ENCODE data around the gene SPON1. TPM values are rescaled to one million over a fixed set of nuclear protein-coding genes. Genes with fewer than 3 reads are reported as not detected.

Gene SPON1
- total RNA-seq, 1 donor from 2014 or later: 13.2 TPM

DNA sequence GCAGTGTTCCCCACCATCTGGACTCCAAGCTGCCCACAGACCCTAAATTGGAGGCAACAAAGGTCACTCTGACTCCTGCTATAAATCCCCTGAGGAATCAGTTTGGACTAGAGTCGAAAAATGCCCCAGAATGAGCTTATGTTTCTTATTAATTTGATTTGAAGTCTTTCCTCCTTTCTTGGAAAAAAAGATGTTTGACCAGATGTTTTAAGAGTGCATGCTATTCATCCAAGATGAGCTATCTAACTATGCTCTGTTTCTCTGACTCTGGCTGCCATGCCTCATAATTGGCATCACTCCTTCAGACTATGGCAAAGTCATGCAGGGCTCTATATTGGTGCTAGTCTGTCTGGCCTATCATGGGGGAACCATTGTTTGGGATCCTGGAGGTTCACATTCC, 174.0 kb downstream of the SPON1 start:
- Mint-ChIP-seq H3K4me3 (no peak overlapping the region), H3K36me3 (ENCODE audit: low read depth) (no peaks in the 10 kb centered on the region), H3K27me3 (ENCODE audit: low read depth) (no peaks in the 10 kb centered on the region), H3K27ac (ENCODE audit: unreplicated experiment) (no peak overlapping the region), H3K4me1 (no peaks in the 10 kb centered on the region), H3K9me3 (no peaks in the 10 kb centered on the region)
- no peak for DNase-seq (ENCODE audit: low read depth, low spot score)
- TF ChIP-seq, protein P1, sequence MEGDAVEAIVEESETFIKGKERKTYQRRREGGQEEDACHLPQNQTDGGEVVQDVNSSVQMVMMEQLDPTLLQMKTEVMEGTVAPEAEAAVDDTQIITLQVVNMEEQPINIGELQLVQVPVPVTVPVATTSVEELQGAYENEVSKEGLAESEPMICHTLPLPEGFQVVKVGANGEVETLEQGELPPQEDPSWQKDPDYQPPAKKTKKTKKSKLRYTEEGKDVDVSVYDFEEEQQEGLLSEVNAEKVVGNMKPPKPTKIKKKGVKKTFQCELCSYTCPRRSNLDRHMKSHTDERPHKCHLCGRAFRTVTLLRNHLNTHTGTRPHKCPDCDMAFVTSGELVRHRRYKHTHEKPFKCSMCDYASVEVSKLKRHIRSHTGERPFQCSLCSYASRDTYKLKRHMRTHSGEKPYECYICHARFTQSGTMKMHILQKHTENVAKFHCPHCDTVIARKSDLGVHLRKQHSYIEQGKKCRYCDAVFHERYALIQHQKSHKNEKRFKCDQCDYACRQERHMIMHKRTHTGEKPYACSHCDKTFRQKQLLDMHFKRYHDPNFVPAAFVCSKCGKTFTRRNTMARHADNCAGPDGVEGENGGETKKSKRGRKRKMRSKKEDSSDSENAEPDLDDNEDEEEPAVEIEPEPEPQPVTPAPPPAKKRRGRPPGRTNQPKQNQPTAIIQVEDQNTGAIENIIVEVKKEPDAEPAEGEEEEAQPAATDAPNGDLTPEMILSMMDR (conservative IDR thresholded peaks at IDR 0.05): no peak

DNA sequence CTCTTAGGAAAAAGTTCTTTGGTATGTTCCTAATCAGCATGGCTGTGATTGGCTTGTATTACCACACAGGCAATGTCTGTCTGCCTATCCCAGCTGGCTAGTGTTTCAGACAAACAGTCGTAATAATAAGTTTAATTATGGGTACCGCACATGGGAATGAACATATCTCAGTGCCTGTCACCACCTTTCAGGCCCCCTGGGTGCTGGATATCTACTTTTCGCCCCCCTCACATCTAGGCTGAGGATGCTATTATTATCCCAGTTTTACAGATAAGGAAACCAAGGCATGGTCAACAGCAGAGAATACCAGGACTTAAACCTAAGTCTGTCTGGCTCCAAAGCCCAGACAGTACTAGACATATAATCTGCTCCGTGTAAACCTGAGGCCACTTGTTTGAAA, 174.8 kb downstream of the SPON1 start:
- H3K9me3 Mint-ChIP-seq: no peaks in the 10 kb centered on the region
- DNase-seq (ENCODE audit: low read depth, low spot score): no peak
- no peaks in the 10 kb centered on the region for H3K4me1 Mint-ChIP-seq
- H3K27me3 Mint-ChIP-seq (ENCODE audit: low read depth): no peaks in the 10 kb centered on the region
- H3K27ac Mint-ChIP-seq (ENCODE audit: unreplicated experiment): no peak overlapping the region
- no peak overlapping the region for H3K4me3 Mint-ChIP-seq
- H3K36me3 Mint-ChIP-seq (ENCODE audit: low read depth): no peaks in the 10 kb centered on the region
- TF ChIP-seq, protein P1 (conservative IDR thresholded peaks at IDR 0.05): no peak

DNA sequence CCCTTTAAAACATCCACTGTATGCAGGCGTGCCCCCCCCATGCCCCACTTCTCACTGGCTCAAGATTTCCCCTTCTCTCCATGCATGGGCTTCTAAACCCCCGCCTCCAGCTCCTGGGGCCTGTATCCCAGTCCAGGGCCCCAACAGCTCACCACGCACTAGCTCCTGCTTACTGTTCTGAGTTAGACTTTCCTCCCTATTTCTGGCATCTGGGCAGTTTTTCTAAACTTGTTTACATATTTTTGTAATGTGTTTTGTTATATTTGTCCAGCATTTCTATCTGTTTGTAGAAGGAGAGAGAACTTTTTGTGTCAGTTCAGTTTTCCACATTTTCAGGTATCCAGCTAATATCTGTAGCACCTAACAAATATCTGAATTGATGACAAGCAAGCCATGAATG, 178.5 kb downstream of the SPON1 start:
- no peaks in the 10 kb centered on the region for H3K36me3 Mint-ChIP-seq (ENCODE audit: low read depth)
- H3K27me3 Mint-ChIP-seq (ENCODE audit: low read depth): no peaks in the 10 kb centered on the region
- H3K4me3 Mint-ChIP-seq: no peak overlapping the region
- H3K9me3 Mint-ChIP-seq: peaks cover 2% of the 10 kb centered on the region
- TF ChIP-seq, protein P1 (conservative IDR thresholded peaks at IDR 0.05): no peak
- H3K27ac Mint-ChIP-seq (ENCODE audit: unreplicated experiment): no peak overlapping the region
- H3K4me1 Mint-ChIP-seq: no peaks in the 10 kb centered on the region
- DNase-seq (ENCODE audit: low read depth, low spot score): no peak

DNA sequence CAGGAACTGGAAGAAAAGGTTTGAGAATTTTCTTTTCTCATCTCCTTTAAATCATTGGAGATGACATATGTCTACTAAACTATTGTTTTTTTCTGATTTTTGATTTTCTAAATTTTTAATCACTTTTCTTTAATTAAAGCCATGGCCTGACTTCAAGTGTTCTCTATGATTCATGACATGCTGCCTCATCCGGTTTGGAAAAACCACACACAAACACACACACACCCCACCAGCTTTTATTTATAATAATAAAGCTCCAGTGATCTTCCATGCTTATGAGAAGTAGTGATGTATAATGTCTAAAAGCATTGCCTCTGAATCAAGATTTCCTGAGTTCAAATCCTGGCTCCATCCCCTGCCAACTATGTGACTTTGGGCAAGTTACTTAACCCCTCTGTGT, 179.2 kb downstream of the SPON1 start:
- H3K4me3 Mint-ChIP-seq: no peak overlapping the region
- H3K4me1 Mint-ChIP-seq: no peaks in the 10 kb centered on the region
- H3K36me3 Mint-ChIP-seq (ENCODE audit: low read depth): no peaks in the 10 kb centered on the region
- no peaks in the 10 kb centered on the region for H3K27me3 Mint-ChIP-seq (ENCODE audit: low read depth)
- H3K27ac Mint-ChIP-seq (ENCODE audit: unreplicated experiment): no peak overlapping the region
- DNase-seq (ENCODE audit: low read depth, low spot score): no peak
- peaks cover 2% of the 10 kb centered on the region for H3K9me3 Mint-ChIP-seq
- TF ChIP-seq, protein P1 (conservative IDR thresholded peaks at IDR 0.05): no peak

DNA sequence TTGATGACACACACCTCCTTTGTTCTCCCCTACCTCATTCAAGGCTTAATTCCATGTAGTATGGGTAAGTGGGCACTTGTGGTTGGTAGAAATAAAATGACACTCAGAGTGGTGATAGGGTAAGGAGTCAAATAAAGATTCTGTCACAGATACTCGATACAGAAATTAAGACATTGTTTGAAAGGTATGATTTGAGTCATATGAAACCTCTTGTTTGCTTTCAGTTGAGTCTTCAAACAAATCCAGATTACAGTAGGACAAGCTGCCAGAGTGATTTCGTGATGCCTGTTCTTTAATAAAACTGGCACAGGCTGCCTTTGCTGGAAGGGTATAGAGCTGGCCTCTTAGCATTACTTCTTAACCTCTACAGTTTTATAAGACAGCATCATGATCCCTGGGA, 182.4 kb downstream of the SPON1 start:
- Mint-ChIP-seq H3K27ac (ENCODE audit: unreplicated experiment) (no peak overlapping the region), H3K4me1 (no peaks in the 10 kb centered on the region), H3K27me3 (ENCODE audit: low read depth) (peaks cover under 1% of the 10 kb centered on the region), H3K36me3 (ENCODE audit: low read depth) (no peaks in the 10 kb centered on the region), H3K9me3 (peaks cover 2% of the 10 kb centered on the region), H3K4me3 (no peak overlapping the region)
- no peak for DNase-seq (ENCODE audit: low read depth, low spot score)
- TF ChIP-seq, protein P1 (conservative IDR thresholded peaks at IDR 0.05): no peak

Measured in neural crest cell (in vitro differentiated cells).